MCF 10A (cell line): ENCODE data around the gene FAM118A. TPM values are rescaled to one million over a fixed set of nuclear protein-coding genes. Genes with fewer than 3 reads are reported as not detected.

Experiments used
- BruUV-seq: library from RNA; stranded (reverse); fragments of 400-500 nt; replicated peaks from 2 replicates; lab custom pipeline; 2021; lab: Mats Ljungman, UMichigan
- CTCF ChIA-PET: fragments of 300-600 bp; sonication (Branson Sonifier 250); formaldehyde crosslinking; extraction: SDS; loops from one replicate; lab custom pipeline; 2021; ENCODE audit warnings: antibody characterized with exemption, inconsistent platforms; lab: Yijun Ruan, JAX
- POLR2A ChIA-PET: fragments of 300-600, 350-650 bp; sonication (Branson Sonifier 250); formaldehyde crosslinking; extraction: SDS; loops from one replicate; lab custom pipeline; 2020; ENCODE audit warnings: antibody characterized with exemption, inconsistent platforms; lab: Yijun Ruan, JAX
- DNase-seq: peaks from one replicate; pipeline ENCODE4 v3.0.0-alpha.2; 2018; ENCODE audit not compliant: unreplicated experiment
- H3K27ac Mint-ChIP-seq: one replicate; pipeline ENCODE4 v1.8.0; 2022; ENCODE audit warnings: mild to moderate bottlenecking, low read depth, mixed read lengths; ENCODE audit not compliant: unreplicated experiment
- H3K27me3 Mint-ChIP-seq: one replicate; pipeline ENCODE4 v1.8.0; 2022; ENCODE audit warnings: mixed read lengths; ENCODE audit not compliant: insufficient read depth, unreplicated experiment
- H3K36me3 Mint-ChIP-seq: one replicate; pipeline ENCODE4 v1.8.0; 2022; ENCODE audit warnings: mild to moderate bottlenecking, moderate library complexity, mixed read lengths; ENCODE audit not compliant: insufficient read depth, unreplicated experiment
- H3K4me1 Mint-ChIP-seq: one replicate; pipeline ENCODE4 v1.8.0; 2022; ENCODE audit warnings: mixed read lengths; ENCODE audit not compliant: insufficient read depth, unreplicated experiment
- H3K4me3 Mint-ChIP-seq: one replicate; pipeline ENCODE4 v1.8.0; 2022; ENCODE audit warnings: mild to moderate bottlenecking, moderate library complexity, mixed read lengths; ENCODE audit not compliant: unreplicated experiment
- H3K9me3 Mint-ChIP-seq: one replicate; pipeline ENCODE4 v1.8.0; 2022; ENCODE audit warnings: mixed read lengths; ENCODE audit not compliant: unreplicated experiment
- intact Hi-C: fragments of 100-400 bp; cut with micrococcal nuclease; formaldehyde crosslinking; loops from 2 replicates; pipeline ENCODE4 v1.14.1; 2022
- total RNA-seq: library from RNA; stranded (reverse); gene quantifications from 2 replicates; pipeline ENCODE4 v1.2.3, GENCODE V29; 2022
- TF ChIP-seq, protein P1 (sequence below): fragments of 200-600 bp; IDR thresholded peaks from one replicate; pipeline ENCODE4 v1.8.0; 2022; ENCODE audit warnings: antibody characterized with exemption, mild to moderate bottlenecking; ENCODE audit not compliant: unreplicated experiment

The FAM118A gene
- total RNA-seq, 1 experiment from 2014 or later: 16.7 TPM

DNA sequence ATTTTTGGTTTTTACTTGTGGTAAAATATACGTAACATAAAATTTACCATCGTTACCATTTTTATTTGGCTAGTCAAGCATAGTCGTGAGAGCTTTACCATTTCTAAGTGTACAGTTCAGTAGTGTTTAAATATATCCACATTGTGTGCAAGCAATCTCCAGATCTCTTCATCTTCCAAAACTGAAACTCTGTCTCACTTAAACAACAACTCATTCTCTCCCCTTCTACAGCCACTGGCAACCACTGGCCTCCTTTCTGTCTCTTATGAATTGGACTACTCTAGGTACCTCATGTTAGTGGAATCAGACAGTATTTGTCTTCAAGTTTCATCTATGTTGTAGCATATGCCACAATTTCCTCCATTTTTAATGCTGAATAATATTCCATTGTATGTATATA, 66.3 kb downstream of the FAM118A start:
- H3K36me3 Mint-ChIP-seq: no peaks in the 10 kb centered on the region
- no peaks in the 10 kb centered on the region for H3K27me3 Mint-ChIP-seq
- no peak overlapping the region for H3K27ac Mint-ChIP-seq
- POLR2A ChIA-PET: no interaction called here
- TF ChIP-seq, protein P1, sequence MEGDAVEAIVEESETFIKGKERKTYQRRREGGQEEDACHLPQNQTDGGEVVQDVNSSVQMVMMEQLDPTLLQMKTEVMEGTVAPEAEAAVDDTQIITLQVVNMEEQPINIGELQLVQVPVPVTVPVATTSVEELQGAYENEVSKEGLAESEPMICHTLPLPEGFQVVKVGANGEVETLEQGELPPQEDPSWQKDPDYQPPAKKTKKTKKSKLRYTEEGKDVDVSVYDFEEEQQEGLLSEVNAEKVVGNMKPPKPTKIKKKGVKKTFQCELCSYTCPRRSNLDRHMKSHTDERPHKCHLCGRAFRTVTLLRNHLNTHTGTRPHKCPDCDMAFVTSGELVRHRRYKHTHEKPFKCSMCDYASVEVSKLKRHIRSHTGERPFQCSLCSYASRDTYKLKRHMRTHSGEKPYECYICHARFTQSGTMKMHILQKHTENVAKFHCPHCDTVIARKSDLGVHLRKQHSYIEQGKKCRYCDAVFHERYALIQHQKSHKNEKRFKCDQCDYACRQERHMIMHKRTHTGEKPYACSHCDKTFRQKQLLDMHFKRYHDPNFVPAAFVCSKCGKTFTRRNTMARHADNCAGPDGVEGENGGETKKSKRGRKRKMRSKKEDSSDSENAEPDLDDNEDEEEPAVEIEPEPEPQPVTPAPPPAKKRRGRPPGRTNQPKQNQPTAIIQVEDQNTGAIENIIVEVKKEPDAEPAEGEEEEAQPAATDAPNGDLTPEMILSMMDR: no peak
- BruUV-seq: no TSS peak
- no peaks in the 10 kb centered on the region for H3K9me3 Mint-ChIP-seq
- no peak overlapping the region for H3K4me3 Mint-ChIP-seq
- no peak for DNase-seq
- intact Hi-C loops: no loop called here
- no peaks in the 10 kb centered on the region for H3K4me1 Mint-ChIP-seq
- CTCF ChIA-PET: interaction anchor here (1.0 kb wide), 1 partner anchor 37 kb away, joined by 3 read pairs; no protein-coding TSS in a partner anchor

DNA sequence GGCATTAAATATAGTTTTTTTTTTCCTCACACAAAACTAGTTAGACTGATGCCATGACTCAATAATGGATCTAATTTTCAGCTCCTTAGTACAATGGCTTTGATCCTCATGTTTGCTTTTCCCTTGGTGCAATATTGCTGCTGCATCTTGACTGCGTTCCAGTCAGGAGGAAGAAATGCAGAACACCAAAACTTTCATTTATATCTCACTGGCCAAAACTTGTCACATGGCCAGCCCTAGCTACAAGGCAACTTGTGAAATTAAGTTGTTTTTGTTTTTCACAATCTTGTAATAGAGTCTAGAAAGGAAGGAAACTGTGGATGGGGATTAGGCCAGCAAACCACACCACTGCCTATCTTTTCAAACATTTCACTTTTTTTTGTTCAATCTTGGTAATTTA, 67.0 kb downstream of the FAM118A start:
- ChIA-PET CTCF (interaction anchor here (0.6 to 1.6 kb wide), 5 partner anchors 12 to 804 kb away, joined by 3 read pairs; no protein-coding TSS in a partner anchor), POLR2A (no interaction called here)
- H3K9me3 Mint-ChIP-seq: no peaks in the 10 kb centered on the region
- H3K4me3 Mint-ChIP-seq: no peak overlapping the region
- no peak overlapping the region for H3K27ac Mint-ChIP-seq
- no peaks in the 10 kb centered on the region for H3K4me1 Mint-ChIP-seq
- TF ChIP-seq, protein P1: no peak
- no peak for DNase-seq
- no peaks in the 10 kb centered on the region for H3K27me3 Mint-ChIP-seq
- BruUV-seq: no TSS peak
- intact Hi-C loops: no loop called here
- no peaks in the 10 kb centered on the region for H3K36me3 Mint-ChIP-seq

DNA sequence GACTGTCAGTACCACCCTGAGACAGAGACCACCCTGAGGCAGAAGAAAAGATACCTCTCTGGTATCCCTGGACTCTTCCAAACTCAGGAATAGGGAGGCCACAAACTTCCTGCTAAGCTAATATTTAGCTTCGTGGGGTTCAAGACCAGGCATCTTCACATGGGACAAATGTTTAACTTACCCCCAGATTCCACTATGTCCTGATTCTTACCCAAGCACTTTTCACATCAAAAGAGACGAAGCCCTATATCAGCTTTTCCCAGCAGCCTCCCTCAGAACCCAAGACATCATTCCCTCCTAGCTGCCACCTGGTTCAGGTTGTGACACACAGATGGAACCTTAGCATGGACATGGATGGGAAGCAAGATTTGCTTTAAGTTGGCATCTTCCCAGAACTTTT, 71.6 kb downstream of the FAM118A start:
- Mint-ChIP-seq H3K36me3 (no peaks in the 10 kb centered on the region), H3K27ac (no peak overlapping the region), H3K4me1 (no peaks in the 10 kb centered on the region), H3K27me3 (peaks cover 2% of the 10 kb centered on the region), H3K4me3 (no peak overlapping the region), H3K9me3 (no peaks in the 10 kb centered on the region)
- TF ChIP-seq, protein P1: no peak
- no peak for DNase-seq
- POLR2A ChIA-PET: no interaction called here
- CTCF ChIA-PET: interaction anchor here (0.7 kb wide), 1 partner anchor 38 kb away, joined by 3 read pairs; no protein-coding TSS in a partner anchor
- intact Hi-C loops: no loop called here
- no TSS peak for BruUV-seq

- POLR2A ChIA-PET: no interaction called here
- no peaks in the 10 kb centered on the region for H3K4me1 Mint-ChIP-seq
- TF ChIP-seq, protein P1: no peak
- H3K9me3 Mint-ChIP-seq: no peaks in the 10 kb centered on the region
- no peak overlapping the region for H3K27ac Mint-ChIP-seq
- H3K4me3 Mint-ChIP-seq: no peak overlapping the region
- CTCF ChIA-PET: no interaction called here
- DNase-seq: no peak
- no TSS peak for BruUV-seq
- H3K36me3 Mint-ChIP-seq: no peaks in the 10 kb centered on the region
- intact Hi-C loops: no loop called here
- H3K27me3 Mint-ChIP-seq: peaks cover 24% of the 10 kb centered on the region
Measured at GRCh38 chr22:45389546-45389945, 79.8 kb downstream of the FAM118A start.

Other genes starting within 250 kb of the FAM118A start
- gene NUP50, start 146.0 kb upstream of the FAM118A start, total RNA-seq: 70.3 and 72.5 TPM in 2 replicates
- 61.9 and 63.4 TPM in 2 replicates for gene KIAA0930, start 69.0 kb upstream of the FAM118A start, total RNA-seq
- not detected in 2 replicates for gene UPK3A, start 25.0 kb upstream of the FAM118A start, total RNA-seq
- gene SMC1B, start 103.7 kb downstream of the FAM118A start, total RNA-seq: not detected in 2 replicates
- gene RIBC2, start 103.8 kb downstream of the FAM118A start, total RNA-seq: 0.26 TPM in 1 of 2 replicates, not detected in the other
- gene FBLN1, start 192.9 kb downstream of the FAM118A start, total RNA-seq: 69.0 and 110 TPM in 2 replicates